WTC11 (cell line): ENCODE data around the gene CSTF1.

Source experiments
- CTCF ChIP-seq: fragments of 200-600 bp; IDR thresholded peaks from 2 replicates; pipeline ENCODE4 v1.8.0; 2022; ENCODE audit warnings: antibody characterized with exemption
- ELF4 ChIP-seq: sonication (generic); formaldehyde crosslinking; IDR thresholded peaks from 2 replicates; pipeline ENCODE4 v1.8.1; 2022; ENCODE audit warnings: low read depth, mild to moderate bottlenecking, moderate library complexity, missing genetic modification reagents
- FOXK1 ChIP-seq: sonication (generic); formaldehyde crosslinking; IDR thresholded peaks from 2 replicates; pipeline ENCODE4 v1.8.0; 2022; ENCODE audit warnings: mild to moderate bottlenecking, moderate library complexity, missing genetic modification reagents
- FOXP1 ChIP-seq: sonication (generic); formaldehyde crosslinking; IDR thresholded peaks from 2 replicates; pipeline ENCODE4 v1.8.0; 2022; ENCODE audit warnings: missing genetic modification reagents, mild to moderate bottlenecking, moderate library complexity, borderline replicate concordance
- USF1 ChIP-seq: sonication (generic); formaldehyde crosslinking; IDR thresholded peaks from 2 replicates; pipeline ENCODE4 v1.8.0; 2022; ENCODE audit warnings: mild to moderate bottlenecking, missing genetic modification reagents
- USF2 ChIP-seq: sonication (generic); formaldehyde crosslinking; IDR thresholded peaks from 2 replicates; pipeline ENCODE4 v1.8.1; 2023; ENCODE audit warnings: mild to moderate bottlenecking, missing genetic modification reagents, moderate library complexity

DNA sequence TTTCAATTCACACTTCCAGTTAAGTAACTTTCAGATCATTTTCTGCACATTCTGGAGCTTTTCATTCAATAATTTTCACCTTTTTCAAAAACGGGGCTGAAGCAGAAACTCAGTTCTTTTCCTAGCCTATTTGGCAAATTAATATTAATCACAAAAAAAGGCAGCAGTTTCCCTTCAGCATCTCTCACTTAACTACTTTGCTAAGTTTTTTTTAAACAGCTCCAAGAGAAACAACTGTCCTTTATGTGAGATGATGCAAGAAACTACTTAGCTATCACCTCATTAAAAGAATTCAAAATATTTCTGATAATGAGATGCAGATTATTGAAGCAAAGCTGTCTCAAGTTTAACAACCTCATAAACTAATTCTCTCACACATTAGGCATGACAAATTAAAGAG, 31.4 kb downstream of the CSTF1 start:
- no peak for TF ChIP-seq USF2
- no peak for TF ChIP-seq USF1 (CRISPR knock-in tag)
- TF ChIP-seq CTCF: no peak
- TF ChIP-seq FOXK1 (CRISPR knock-in tag): no peak
- no peak for TF ChIP-seq ELF4 (CRISPR knock-in tag)
- no peak for TF ChIP-seq FOXP1
